NCI-H1417 treated with DMSO at 0.1 percent for 48 hours (cell line): Measurements from ENCODE around the gene SLC35F2.
"Not testable (repeated sequence)": the region's sequence is repeated elsewhere in the genome, so short reads cannot be mapped to it uniquely, and the experiment has no call there.

Experiments used
- DNase-seq: peaks from one replicate; lab custom pipeline; 2025; lab: John Stamatoyannopoulos, UW

The SLC35F2 gene

GRCh38 chr11:107840129-107840484 is 18.5 kb downstream of the SLC35F2 start:
- no peak for DNase-seq

GRCh38 chr11:107836851-107837250 is 21.7 kb downstream of the SLC35F2 start:
- no peak for DNase-seq

- DNase-seq, result no peak
Observed at GRCh38 chr11:107834995-107835394, 23.6 kb downstream of the SLC35F2 start.

GRCh38 chr11:107833926-107834325 is 24.7 kb downstream of the SLC35F2 start:
- not testable (repeated sequence) for DNase-seq

GRCh38 chr11:107830915-107831540 is 27.6 kb downstream of the SLC35F2 start:
- no peak for DNase-seq

GRCh38 chr11:107827041-107827440 is 31.5 kb downstream of the SLC35F2 start:
- DNase-seq, result no peak

- DNase-seq, result no peak
Observed at GRCh38 chr11:107825875-107826274, 32.7 kb downstream of the SLC35F2 start.

GRCh38 chr11:107824668-107825369 is 33.8 kb downstream of the SLC35F2 start:
- DNase-seq, result no peak

- DNase-seq, result no peak
Observed at GRCh38 chr11:107821199-107821927, 37.2 kb downstream of the SLC35F2 start.

- no peak for DNase-seq
Observed at GRCh38 chr11:107819361-107820014, 39.1 kb downstream of the SLC35F2 start.

GRCh38 chr11:107818491-107818890 is 40.1 kb downstream of the SLC35F2 start:
- no peak for DNase-seq

- DNase-seq, result no peak
Observed at GRCh38 chr11:107816028-107816427, 42.6 kb downstream of the SLC35F2 start.

GRCh38 chr11:107810875-107811274 is 47.7 kb downstream of the SLC35F2 start:
- DNase-seq, result no peak

GRCh38 chr11:107808521-107808920 is 50.1 kb downstream of the SLC35F2 start:
- DNase-seq, result no peak

GRCh38 chr11:107804971-107805370 is 53.6 kb downstream of the SLC35F2 start:
- DNase-seq, result no peak

- no peak for DNase-seq
Observed at GRCh38 chr11:107804211-107804610, 54.4 kb downstream of the SLC35F2 start.

- DNase-seq, result no peak
Observed at GRCh38 chr11:107801641-107802040, 56.9 kb downstream of the SLC35F2 start.

- DNase-seq, result no peak
Observed at GRCh38 chr11:107799218-107799859, 59.2 kb downstream of the SLC35F2 start.

- no peak for DNase-seq
Observed at GRCh38 chr11:107792049-107792443, 66.5 kb downstream of the SLC35F2 start.

- DNase-seq, result no peak
Observed at GRCh38 chr11:107791343-107792048, 67.1 kb downstream of the SLC35F2 start.

GRCh38 chr11:107789767-107790166 is 68.8 kb downstream of the SLC35F2 start:
- no peak for DNase-seq

GRCh38 chr11:107787733-107788132 is 70.9 kb downstream of the SLC35F2 start:
- DNase-seq, result no peak
